NCI-H128 (cell line): ENCODE measurements around the gene MYO9B.

Experiments
- DNase-seq: peaks from one replicate; lab custom pipeline; 2025; ENCODE audit not compliant: unreplicated experiment; lab: John Stamatoyannopoulos, UW

The MYO9B gene

GRCh38 chr19:17209126-17210036 is 133.8 kb downstream of the MYO9B start:
- no peak for DNase-seq

- no peak for DNase-seq
Observed at GRCh38 chr19:17210296-17210695, 134.7 kb downstream of the MYO9B start.

GRCh38 chr19:17211547-17212446 is 136.2 kb downstream of the MYO9B start:
- no peak for DNase-seq

- DNase-seq, result no peak
Observed at GRCh38 chr19:17213334-17213733, 137.8 kb downstream of the MYO9B start.

DNA sequence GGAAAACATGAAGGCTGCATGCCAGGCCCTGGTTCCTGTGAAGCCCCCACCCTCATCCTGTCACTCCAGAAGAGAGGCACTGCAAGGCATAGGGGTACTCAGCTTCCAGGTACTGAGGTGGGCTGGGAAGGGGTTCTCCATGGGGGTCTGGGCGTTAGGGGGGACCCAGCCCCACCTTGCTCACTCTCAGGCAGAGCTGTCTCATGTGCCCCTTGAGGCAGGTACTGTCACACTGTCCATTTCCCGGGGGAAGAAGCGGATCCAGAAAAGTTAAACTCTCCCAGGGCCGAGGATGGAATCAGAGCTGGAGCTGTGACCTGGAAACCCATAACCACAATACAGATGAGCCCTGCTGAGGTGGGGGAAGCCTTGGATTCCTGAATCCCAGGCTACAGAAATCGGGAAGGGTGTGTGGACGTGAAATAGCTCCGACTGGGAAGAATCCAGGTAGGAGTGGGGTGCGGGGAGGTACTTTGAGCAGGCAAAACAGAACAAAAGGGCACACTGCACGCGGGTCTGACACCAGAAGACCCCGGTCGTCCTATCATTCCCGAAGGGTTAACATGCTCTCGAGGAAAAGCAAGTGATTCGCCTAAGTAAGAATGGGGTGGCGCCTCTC is 139.0 kb downstream of the MYO9B start:
- DNase-seq, result no peak

GRCh38 chr19:17215127-17215971 is 139.8 kb downstream of the MYO9B start, which contains the start of gene USE1:
TSS of gene USE1 (plus strand) at chr19:17215357. CDS start at chr19:17215406, 49 bp downstream.
- peak; percentile 78 for DNase-seq

DNA sequence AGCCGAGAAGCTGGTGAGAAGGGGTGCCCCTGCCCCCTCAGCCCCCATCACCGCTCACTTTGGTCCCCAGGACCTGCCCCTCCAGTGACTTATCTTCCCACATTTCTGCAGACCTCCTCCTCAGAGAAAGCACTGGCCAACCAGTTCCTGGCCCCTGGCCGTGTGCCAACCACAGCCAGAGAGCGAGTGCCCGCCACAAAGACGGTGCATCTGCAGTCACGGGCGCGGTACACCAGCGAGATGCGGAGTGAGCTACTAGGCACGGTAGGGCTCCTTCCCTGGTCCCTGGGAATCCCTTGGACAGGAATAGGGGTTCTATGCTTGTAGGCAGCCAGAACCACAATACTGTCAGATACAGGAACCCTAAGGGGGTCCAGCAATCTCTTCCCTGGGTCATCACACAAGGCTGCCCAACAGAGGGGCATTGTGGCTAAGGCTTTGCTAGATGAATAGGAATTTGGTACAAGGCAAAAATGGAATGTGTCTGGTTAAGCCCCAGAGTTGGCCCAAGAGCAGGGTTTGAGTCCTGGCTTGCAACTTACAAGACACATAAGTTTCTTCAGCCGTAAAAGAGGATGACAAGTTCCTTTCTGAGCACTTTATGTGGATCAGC is 140.6 kb downstream of the MYO9B start:
- no peak for DNase-seq

GRCh38 chr19:17219286-17219685 is 143.7 kb downstream of the MYO9B start:
- DNase-seq, result no peak

- no peak for DNase-seq
Observed at GRCh38 chr19:17220207-17220758, 144.7 kb downstream of the MYO9B start.

DNA sequence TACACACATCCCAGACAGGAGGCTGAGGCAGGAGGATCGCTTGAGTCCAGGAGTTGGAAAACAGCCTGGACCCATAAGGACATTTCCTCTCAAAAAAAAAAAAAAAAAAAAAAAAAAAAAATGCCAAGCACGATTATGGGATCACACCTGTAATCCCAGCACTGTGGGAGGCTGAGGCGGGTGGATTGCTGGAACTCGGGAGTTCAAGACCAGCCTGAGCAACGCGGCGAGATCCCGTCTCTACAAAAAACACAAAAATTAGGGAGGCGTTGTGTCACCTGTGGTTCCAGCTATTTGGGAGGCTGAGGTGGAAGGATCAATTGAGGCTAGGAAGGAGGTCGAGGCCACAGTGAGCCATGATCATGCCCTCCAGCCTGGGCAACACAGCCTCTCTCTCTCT is 149.5 kb downstream of the MYO9B start:
- no peak for DNase-seq

DNA sequence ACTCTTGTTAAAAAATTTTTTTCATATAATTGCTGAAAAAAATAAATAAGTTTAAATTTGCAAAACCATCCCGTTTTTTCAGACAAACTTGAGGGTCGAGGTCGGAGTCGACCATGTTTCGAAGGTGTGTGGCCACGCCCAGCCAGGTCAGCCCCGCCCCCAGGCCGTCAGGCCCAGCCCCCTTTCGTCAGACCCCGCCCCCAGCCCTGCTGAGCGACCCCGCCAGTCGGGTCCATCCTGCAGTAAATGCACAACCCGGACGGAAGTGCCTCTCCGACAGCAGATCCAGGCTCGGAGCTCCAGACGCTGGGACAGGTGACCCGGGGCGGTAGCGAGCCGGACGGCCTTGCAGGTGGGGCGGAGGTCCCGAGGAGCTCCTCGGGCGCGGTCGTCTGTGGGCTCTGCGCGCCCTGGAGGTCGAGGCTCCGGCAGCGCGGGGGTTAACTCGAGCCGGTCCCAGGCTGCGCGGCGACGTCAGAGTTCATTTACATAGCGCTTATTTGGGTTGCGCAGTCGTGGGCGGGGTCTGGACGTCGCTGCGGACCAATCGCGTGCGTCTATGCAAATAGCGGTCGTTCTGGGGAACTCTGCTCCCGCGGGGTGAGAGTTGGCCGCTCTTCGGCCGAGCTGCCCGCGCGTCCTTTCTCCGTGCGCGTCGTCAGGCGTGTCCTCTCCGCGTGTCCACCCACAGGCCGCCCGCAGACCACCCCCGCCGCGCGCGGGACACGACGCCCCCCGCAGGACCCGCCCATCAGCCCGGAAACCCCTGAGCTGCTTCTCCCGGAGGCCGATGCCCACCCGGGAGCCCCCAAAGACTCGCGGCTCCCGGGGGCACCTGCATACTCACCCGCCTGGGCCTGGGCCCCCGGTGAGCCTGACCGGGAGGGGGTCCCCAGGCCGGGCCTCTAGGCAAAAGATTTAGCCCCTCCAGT is 150.7 kb downstream of the MYO9B start, which contains the start of gene OCEL1:
OCEL1 (plus strand) TSS at position 225 of the 932 bp plus-strand sequence; CDS start at position 247, 22 bp downstream.
- peak; percentile 98 for DNase-seq

- DNase-seq, result no peak
Observed at GRCh38 chr19:17227798-17228367, 152.3 kb downstream of the MYO9B start.

DNA sequence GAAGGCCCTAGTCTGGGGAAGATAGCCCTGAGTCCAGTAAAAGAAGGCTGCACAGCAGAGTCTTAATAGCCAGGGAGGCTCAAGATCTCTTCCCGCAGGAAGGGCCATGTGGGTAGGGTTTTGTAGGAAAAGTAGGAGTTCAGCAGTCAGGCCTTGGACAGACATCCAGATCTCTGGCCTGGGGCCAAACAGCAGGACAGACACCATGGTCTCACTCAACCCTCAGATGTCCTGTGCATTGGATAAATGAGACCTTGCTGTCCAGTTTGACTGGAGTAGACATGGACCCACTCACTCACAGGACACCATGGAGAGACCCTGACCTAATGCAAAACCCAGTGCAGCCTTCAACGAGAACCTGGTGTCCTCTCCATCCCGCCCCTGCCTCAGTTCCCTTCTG is 154.3 kb downstream of the MYO9B start:
- no peak for DNase-seq

DNA sequence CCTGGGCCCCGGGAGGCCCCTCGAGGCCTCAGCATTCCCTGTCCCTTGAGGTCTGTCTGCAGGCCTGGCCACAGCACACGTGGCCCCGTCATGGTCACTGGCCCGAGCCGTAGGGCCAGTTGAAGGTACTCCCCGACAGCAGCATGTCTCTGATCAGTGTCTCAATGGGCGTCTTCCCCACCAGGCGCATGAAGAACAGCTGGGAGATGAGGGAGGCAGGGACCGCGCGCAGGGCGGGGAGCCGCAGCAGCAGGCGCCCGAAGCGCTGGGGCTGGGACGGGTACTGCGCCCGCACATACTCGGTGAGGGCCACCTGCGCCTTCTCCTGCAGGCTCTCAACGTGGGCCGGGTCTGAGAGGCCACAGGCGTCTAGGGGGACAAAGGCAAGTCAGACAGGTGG is 156.7 kb downstream of the MYO9B start:
- DNase-seq, result no peak

DNA sequence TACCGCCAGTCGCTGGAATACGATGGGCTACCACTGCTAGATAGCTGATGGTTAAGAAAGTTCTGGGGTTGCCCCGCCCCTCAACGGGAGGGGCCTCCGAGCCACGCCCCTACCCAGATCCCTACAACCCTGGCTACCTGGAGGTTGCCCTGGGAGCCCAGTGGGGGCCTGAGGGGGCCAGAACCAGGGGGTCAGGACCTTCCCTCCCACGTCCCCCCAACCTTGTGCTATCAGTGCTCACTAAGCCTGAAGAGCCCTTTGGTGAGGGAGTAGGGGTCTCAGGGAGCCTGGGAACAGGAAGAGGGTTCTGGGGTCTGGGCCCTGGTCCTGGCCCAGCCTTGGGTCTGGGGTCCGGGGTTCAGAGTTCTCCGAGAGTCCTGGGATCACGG is 159.3 kb downstream of the MYO9B start:
- no peak for DNase-seq

GRCh38 chr19:17235300-17235970 is 159.9 kb downstream of the MYO9B start:
- no peak for DNase-seq

- DNase-seq, result no peak
Observed at GRCh38 chr19:17235971-17236777, 160.6 kb downstream of the MYO9B start.
